NCI-H524 treated with DMSO at 0.1 percent for 48 hours (cell line): ENCODE measurements around the gene PTPRN2.
A peak's percentile ranks its signal among the peaks of the same experiment; 100 is the strongest.
"Not testable (repeated sequence)": the region's sequence is repeated elsewhere in the genome, so short reads cannot be mapped to it uniquely, and the experiment has no call there.

ENCODE experiments used
- DNase-seq: peaks from one replicate; lab custom pipeline; 2025; lab: John Stamatoyannopoulos, UW

Gene PTPRN2

DNA sequence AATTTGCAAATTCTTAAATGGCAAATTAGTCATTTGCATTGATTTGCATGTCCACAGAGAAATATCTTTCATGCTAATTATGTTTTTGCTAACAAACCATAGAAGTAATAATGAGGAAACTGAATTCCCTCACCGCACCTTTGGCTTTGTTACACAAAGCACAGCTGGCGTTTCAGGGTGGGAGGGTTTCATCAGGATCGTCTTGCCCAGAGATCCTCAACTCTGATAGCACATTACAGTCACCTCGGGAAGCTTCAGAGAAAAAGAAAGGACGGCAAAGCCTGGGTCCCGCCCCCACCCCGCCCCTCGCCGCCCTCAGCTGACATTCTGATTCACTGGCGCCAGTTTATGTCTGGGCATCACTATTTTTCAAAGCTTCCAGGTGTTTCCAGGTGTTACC lies 119.4 kb downstream of the PTPRN2 start:
- no peak for DNase-seq

- no peak for DNase-seq
Measured at GRCh38 chr7:158467562-158467961, 120.1 kb downstream of the PTPRN2 start.

GRCh38 chr7:158463317-158463716 lies 124.3 kb downstream of the PTPRN2 start:
- DNase-seq, result no peak

GRCh38 chr7:158461824-158462223 lies 125.8 kb downstream of the PTPRN2 start:
- no peak for DNase-seq

DNA sequence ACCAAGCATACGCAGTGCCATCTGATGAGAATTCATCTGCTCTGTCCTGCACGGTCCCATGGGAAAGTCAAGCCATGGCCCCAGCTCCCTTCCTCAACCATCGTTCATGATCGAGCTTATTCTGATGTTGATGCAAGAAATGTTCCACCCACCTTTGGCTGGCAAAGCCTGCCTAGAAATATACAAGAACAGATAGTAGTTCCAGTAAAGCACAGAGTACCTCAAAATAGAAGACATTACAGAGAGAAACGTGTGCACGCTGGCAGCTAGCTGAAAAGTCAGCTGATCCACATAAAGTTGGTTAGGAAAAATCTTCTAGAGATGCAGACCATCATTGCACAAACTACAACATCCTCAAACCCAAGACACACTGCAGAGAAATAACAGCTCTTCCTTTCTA lies 127.0 kb downstream of the PTPRN2 start:
- DNase-seq, result no peak

GRCh38 chr7:158458716-158459282 lies 128.8 kb downstream of the PTPRN2 start:
- DNase-seq, result no peak

DNA sequence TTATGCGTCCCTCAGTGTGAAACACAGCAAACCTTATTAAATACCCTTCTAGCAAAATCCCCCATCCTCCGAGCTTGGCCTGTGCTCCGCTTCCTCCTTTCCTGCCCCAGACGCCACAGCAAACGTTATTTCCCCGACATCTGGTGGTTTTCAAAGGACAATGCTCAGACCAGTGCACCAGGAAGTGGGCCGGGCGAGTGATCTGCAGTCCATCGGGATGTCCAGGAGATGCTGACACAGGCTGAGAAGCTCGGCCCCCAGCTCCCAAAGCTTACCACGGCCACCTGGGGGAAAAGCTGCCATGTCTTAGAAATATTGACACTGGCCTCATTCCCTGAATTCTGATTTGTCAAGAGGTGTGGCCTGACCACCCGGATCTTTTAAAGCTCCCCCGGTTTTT lies 129.5 kb downstream of the PTPRN2 start:
- no peak for DNase-seq

DNA sequence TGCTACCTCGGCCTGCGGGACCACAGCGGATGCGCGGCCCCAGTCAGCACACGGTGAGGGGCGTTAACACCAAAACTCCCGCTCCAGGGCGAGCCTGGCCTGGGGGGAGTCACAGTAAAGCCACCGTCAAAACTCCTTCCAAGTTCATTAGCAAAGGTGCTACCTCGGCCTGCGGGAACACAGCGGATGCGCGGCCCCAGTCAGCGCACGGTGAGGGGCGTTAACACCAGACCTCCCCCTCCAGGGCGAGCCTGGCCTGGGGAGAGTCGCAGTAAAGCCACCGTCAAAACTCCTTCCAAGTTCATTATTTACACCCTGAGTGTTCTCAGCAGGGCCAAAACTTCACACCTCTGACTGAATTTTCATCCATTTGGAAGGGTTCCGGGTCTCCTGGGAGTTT lies 130.0 kb downstream of the PTPRN2 start:
- not testable (repeated sequence) for DNase-seq

GRCh38 chr7:158454631-158455030 lies 133.0 kb downstream of the PTPRN2 start:
- DNase-seq, result no peak

- DNase-seq, result no peak
Measured at GRCh38 chr7:158453663-158454062, 134.0 kb downstream of the PTPRN2 start.

DNA sequence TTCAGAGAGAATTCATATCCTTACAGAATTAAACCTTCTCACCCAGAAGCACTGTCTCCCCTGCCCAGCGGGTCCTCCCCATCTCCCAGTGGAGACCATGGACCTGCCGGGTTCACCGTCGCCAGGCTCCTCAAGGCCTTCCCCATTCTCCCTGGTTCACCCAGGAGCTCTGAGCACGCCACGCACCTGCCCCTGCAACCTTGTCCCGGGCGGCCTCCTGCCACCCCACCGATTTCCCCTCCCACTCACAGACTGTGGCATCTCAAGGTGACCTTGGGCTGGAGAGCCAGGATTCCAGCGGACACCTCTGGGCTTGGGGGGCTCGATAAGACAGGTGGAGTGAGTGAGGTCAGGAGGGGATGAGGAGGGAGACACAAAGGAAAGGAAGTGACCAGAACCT lies 135.3 kb downstream of the PTPRN2 start:
- no peak for DNase-seq

- no peak for DNase-seq
Measured at GRCh38 chr7:158450476-158451124, 137.0 kb downstream of the PTPRN2 start.

DNA sequence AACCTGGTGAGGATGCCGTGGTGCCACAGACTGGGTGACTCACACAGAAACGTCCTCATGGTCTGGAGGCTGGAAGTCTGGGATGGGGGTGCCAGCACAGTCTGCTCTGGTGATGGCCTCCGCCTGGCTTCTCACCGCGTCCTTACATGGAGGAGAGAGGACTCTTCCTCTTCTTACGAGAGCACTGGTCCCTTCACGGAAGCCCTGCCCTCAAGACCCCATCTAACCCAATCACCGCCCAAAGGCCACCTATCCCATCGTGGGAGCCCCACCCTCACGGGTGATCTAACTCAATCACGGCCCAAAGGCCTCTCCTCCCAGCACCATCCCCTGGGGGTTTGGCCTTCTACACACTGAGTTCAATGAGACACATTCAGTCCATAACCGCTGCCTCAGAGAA lies 137.7 kb downstream of the PTPRN2 start:
- DNase-seq, result no peak

GRCh38 chr7:158449266-158449665 lies 138.4 kb downstream of the PTPRN2 start:
- no peak for DNase-seq

GRCh38 chr7:158448430-158449100 lies 139.1 kb downstream of the PTPRN2 start:
- no peak for DNase-seq

GRCh38 chr7:158447506-158448171 lies 140.0 kb downstream of the PTPRN2 start:
- DNase-seq, result no peak

DNA sequence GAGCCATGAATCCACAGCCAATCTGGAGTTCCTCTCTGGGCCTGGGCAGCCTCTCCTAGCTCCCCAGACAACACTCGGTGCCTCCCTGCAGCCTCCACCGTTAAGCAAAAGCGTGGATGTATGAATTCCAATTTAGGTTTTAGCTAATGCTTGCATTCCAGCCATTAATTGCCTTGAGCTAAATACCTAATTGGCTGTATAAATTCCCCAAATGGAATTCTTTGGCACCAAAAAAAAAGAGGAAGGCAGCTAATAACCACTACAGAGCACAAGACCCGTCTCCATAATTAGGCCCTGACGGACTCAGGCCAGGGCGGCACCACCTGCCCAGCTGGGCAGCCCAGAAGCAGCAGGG lies 140.5 kb downstream of the PTPRN2 start:
- peak; percentile 0 for DNase-seq

GRCh38 chr7:158446706-158447105 lies 140.9 kb downstream of the PTPRN2 start:
- DNase-seq, result no peak

DNA sequence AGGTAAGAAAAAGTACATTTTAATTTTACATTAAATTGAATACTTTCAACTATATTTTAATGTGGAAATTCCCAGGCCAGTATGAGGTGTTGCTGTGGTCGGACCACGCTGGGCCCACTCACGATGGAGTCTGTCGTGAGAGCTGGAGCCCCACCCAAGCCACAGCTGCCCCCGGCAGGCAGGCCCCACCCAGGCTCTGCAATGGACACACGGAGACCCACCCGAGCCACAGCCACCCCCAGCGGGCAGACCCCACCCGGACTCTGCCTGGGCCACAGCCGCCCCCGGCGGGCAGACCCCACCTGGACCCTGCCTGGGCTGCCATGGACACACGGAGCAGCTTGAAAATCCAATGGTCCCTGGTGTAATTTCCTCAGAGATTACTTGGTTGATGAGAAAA lies 141.3 kb downstream of the PTPRN2 start:
- DNase-seq, result no peak

DNA sequence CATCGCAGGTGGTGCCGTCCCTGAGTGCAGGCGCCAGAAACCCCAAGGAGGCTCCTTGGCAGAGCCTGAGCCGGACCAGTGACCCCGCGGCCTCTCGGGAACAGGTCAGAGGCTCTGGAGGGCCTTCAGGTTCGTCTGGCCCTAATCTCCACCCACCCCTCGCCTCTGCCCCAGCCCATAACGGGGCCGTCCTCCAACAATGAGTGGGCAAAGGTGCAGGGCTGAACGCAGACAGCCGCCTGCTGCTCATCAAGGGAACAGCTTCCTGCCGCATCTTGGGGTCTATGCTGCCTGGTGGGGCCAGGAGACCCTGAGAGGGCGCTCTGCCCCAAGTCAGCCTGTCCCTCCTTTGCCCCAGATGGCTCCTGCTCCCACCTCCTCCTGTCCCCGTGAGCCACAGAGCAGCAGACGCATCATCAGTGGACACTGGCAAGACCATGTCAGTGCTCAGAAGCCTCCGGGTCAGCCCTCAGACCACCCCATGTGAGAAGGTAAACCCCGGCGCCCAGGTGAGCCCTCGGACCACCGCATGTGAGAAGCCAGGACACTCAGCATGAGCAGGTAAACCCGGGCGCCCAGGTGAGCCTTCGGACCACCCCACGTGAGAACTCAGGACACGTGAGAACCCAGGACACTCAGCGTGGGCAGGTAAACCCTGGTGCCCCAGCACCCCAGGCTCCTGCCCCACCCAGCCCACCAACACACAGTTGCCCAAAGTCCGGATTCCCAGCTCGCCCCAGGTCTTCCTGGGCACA lies 142.0 kb downstream of the PTPRN2 start:
- DNase-seq, result no peak

DNA sequence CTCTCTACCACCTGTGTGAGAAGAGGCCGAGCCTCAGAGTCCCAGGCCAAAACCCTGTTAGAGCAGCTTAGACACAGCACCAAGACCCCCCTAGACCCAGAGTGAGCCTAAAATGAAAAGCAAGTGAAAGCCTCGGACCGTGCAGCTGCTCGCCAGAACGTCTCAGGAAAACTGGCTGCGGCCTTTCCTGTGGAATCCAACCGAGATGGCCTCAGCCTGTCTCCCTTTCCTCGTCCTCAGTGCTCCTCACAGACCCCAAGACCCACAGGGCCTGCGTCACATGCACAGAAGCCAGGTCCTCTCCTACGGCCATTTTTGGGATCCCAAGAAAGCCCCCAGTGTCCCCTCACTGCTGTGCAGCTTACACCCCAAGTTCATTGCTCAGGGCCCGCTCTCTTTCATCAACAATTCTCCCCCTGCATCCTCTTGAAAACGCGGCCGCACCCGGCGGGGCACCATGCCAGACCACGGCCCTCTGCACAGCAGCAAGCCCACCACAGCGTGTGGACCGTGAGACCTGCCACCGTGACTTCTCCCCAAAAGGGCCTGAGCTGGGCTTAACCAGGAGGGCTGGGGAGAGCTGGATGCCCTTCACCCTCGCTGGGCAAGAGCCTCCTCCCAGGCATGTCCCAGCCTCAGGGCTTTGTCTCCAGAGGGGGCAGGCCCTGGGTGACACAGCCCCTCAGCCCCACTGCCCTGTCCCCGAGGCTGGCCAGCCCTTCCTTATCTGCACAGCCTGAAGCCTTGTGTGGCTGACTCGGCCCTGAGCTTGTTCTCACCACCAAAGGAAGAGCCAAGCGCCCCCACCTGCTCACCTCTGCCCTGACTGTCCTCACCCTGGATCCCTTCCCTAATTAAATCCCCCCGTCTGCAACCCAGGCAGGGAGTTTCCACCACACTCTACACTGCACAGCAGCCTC lies 142.9 kb downstream of the PTPRN2 start:
- no peak for DNase-seq
